Measurements from ENCODE around the gene CHD5.

- no peak for TF ChIP-seq CTCF (IDR thresholded peaks at IDR 0.05; ENCODE audit: poor library complexity, severe bottlenecking)
- no peak for TF ChIP-seq SMC3 (conservative IDR thresholded peaks at IDR 0.05; ENCODE audit: poor library complexity)
- TF ChIP-seq EZH2 (IDR thresholded peaks at IDR 0.05; ENCODE audit: borderline replicate concordance, insufficient read depth, low read length, poor library complexity, severe bottlenecking), result no peak
- TF ChIP-seq POLR2AphosphoS5 (IDR thresholded peaks at IDR 0.05), result no peak
- TF ChIP-seq EP300 (conservative IDR thresholded peaks at IDR 0.05; ENCODE audit: poor library complexity, severe bottlenecking), result no peak
Measured at GRCh38 chr1:6103854-6104530, 76.1 kb downstream of the CHD5 start.

Measured in neural cell (in vitro differentiated cells).